ENCODE results near the gene CNEP1R1. TPM values are rescaled to one million over a fixed set of nuclear protein-coding genes. Genes with fewer than 3 reads are reported as not detected.

Gene CNEP1R1
- polyA plus RNA-seq, 1 donor from 2014 or later, result 44.2 TPM

GRCh38 chr16:50038756-50039529 lies 13.9 kb downstream of the CNEP1R1 start (continued):
- no peak for TF ChIP-seq REST (IDR thresholded peaks at IDR 0.05; ENCODE audit: borderline replicate concordance)

- Histone ChIP-seq H2AFZ (ENCODE audit: low read depth, low read length) (no peak overlapping the region), H3K4me2 (ENCODE audit: low read length) (no peak overlapping the region), H4K20me1 (ENCODE audit: insufficient read depth) (no peaks in the 10 kb centered on the region)
Observed at GRCh38 chr16:50040018-50040417, 15.0 kb downstream of the CNEP1R1 start.

More at GRCh38 chr16:50040018-50040417, 15.0 kb downstream of the CNEP1R1 start:
- no peaks in the 10 kb centered on the region for H3K27me3 ChIP-seq (ENCODE audit: insufficient read depth, low read depth, low read length)
- no peaks in the 10 kb centered on the region for H3K9me2 ChIP-seq (ENCODE audit: insufficient read depth, low read length)
- no peaks in the 10 kb centered on the region for H3K79me2 ChIP-seq (replicated peaks; ENCODE audit: insufficient read depth, low read length)
- H3K27ac ChIP-seq (ENCODE audit: low read length), result no peak overlapping the region
- H3K4me3 ChIP-seq (ENCODE audit: low read length), result no peak overlapping the region
- no peaks in the 10 kb centered on the region for H3K9me3 ChIP-seq (ENCODE audit: low read length)
- no peak overlapping the region for H3K9ac ChIP-seq (ENCODE audit: low read length)
- H3K36me3 ChIP-seq (ENCODE audit: insufficient read depth, low read length), result no peaks in the 10 kb centered on the region
- no peak for TF ChIP-seq REST (IDR thresholded peaks at IDR 0.05; ENCODE audit: borderline replicate concordance)
- no peak for TF ChIP-seq EP300 (conservative IDR thresholded peaks at IDR 0.05; ENCODE audit: poor library complexity, severe bottlenecking)
- no peak for TF ChIP-seq EZH2 (IDR thresholded peaks at IDR 0.05; ENCODE audit: borderline replicate concordance, insufficient read depth, low read length, poor library complexity, severe bottlenecking)
- TF ChIP-seq MXI1 (conservative IDR thresholded peaks at IDR 0.05; ENCODE audit: poor library complexity, severe bottlenecking), result no peak
- TF ChIP-seq POLR2AphosphoS5 (IDR thresholded peaks at IDR 0.05), result no peak
- no peak for TF ChIP-seq CTCF (IDR thresholded peaks at IDR 0.05; ENCODE audit: poor library complexity, severe bottlenecking)
- no peak for TF ChIP-seq RAD21 (conservative IDR thresholded peaks at IDR 0.05)
- no peak for TF ChIP-seq SMC3 (conservative IDR thresholded peaks at IDR 0.05; ENCODE audit: poor library complexity)
- no peaks in the 10 kb centered on the region for H3F3A ChIP-seq (ENCODE audit: insufficient read depth, low read length, poor library complexity, severe bottlenecking)

Measured in neural cell (in vitro differentiated cells).